ENCODE measurements around the gene HPDL.

HPDL gene

GRCh38 chr1:45328680-45329079 lies 2.0 kb downstream of the HPDL start:
- Histone ChIP-seq H3K79me2 (ENCODE audit: insufficient read depth, low read length) (peaks cover 25% of the 10 kb centered on the region), H4K20me1 (ENCODE audit: low read depth, low read length) (no peaks in the 10 kb centered on the region), H3K27ac (ENCODE audit: low read depth, low read length) (peak overlapping the region; percentile 76; the same call in 1 of the 2 replicates), H3K9ac (ENCODE audit: low read length) (peak overlapping the region; percentile 88), H2AFZ (ENCODE audit: low read depth, low read length, severe bottlenecking) (no peak overlapping the region), H3F3A (ENCODE audit: insufficient read depth) (peaks cover 13% of the 10 kb centered on the region; the same call in 1 of the 2 replicates), H3K9me3 (ENCODE audit: insufficient read depth, low read length) (no peaks in the 10 kb centered on the region), H3K4me2 (ENCODE audit: low read depth, low read length, poor library complexity, severe bottlenecking) (peak overlapping the region; percentile 96), H3K9me2 (replicated peaks; ENCODE audit: insufficient read depth, low read length) (no peaks in the 10 kb centered on the region), H3K27me3 (ENCODE audit: low read length) (no peaks in the 10 kb centered on the region), H3K4me3 (ENCODE audit: insufficient read depth, low read length, poor library complexity, severe bottlenecking) (peak overlapping the region; percentile 61), H3K36me3 (ENCODE audit: low read length) (no peaks in the 10 kb centered on the region)
- TF ChIP-seq CTCF (IDR thresholded peaks at IDR 0.05; ENCODE audit: insufficient read depth, low read length, poor library complexity, severe bottlenecking) = no peak
- TF ChIP-seq EZH2phosphoT487 (conservative IDR thresholded peaks at IDR 0.05; ENCODE audit: low read length) = no peak

DNA sequence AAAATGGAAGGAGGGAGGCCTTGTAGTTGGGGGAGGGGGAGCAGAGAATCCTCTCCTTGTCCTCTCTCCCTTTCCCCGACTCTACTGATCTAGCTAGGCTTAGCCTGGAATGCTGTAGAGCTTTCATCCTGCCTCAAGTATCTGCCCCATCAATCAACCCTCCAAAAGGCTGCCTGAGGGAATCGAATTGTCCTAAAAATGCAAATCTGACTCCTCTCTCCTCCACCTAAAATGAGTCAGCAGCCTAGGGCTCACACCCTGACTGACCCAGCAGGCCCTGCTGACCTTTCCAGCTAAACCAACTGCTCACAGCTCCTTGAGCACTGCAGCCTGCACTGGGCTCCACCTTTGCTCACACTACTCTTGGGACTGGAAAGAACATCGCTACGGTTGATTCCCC lies 2.8 kb downstream of the HPDL start:
- no peaks in the 10 kb centered on the region for H4K20me1 ChIP-seq (ENCODE audit: low read depth, low read length)
- H3K9me2 ChIP-seq (replicated peaks; ENCODE audit: insufficient read depth, low read length) = no peaks in the 10 kb centered on the region
- no peaks in the 10 kb centered on the region for H3K27me3 ChIP-seq (ENCODE audit: low read length)
- no peaks in the 10 kb centered on the region for H3K9me3 ChIP-seq (ENCODE audit: insufficient read depth, low read length)
- no peak overlapping the region for H3K9ac ChIP-seq (ENCODE audit: low read length)
- no peak overlapping the region for H2AFZ ChIP-seq (ENCODE audit: low read depth, low read length, severe bottlenecking)
- no peak overlapping the region for H3K27ac ChIP-seq (ENCODE audit: low read depth, low read length)
- H3K4me2 ChIP-seq (ENCODE audit: low read depth, low read length, poor library complexity, severe bottlenecking) = peak overlapping the region; percentile 96
- H3F3A ChIP-seq (ENCODE audit: insufficient read depth) = peaks cover 13% of the 10 kb centered on the region; the same call in 1 of the 2 replicates
- no peak overlapping the region for H3K4me3 ChIP-seq (ENCODE audit: insufficient read depth, low read length, poor library complexity, severe bottlenecking)
- peaks cover 25% of the 10 kb centered on the region for H3K79me2 ChIP-seq (ENCODE audit: insufficient read depth, low read length)
- TF ChIP-seq CTCF (IDR thresholded peaks at IDR 0.05; ENCODE audit: insufficient read depth, low read length, poor library complexity, severe bottlenecking) (no peak), EZH2phosphoT487 (conservative IDR thresholded peaks at IDR 0.05; ENCODE audit: low read length) (no peak)
- H3K36me3 ChIP-seq (ENCODE audit: low read length) = no peaks in the 10 kb centered on the region

GRCh38 chr1:45331436-45332345 lies 5.0 kb downstream of the HPDL start:
- no peaks in the 10 kb centered on the region for H3K9me2 ChIP-seq (replicated peaks; ENCODE audit: insufficient read depth, low read length)
- no peak overlapping the region for H3K9ac ChIP-seq (ENCODE audit: low read length)
- H3K4me2 ChIP-seq (ENCODE audit: low read depth, low read length, poor library complexity, severe bottlenecking) = no peak overlapping the region
- no peak overlapping the region for H2AFZ ChIP-seq (ENCODE audit: low read depth, low read length, severe bottlenecking)
- no peaks in the 10 kb centered on the region for H3K36me3 ChIP-seq (ENCODE audit: low read length)
- peaks cover 6% of the 10 kb centered on the region; the same call in 1 of the 2 replicates for H3F3A ChIP-seq (ENCODE audit: insufficient read depth)
- H3K4me3 ChIP-seq (ENCODE audit: insufficient read depth, low read length, poor library complexity, severe bottlenecking) = no peak overlapping the region
- H3K27ac ChIP-seq (ENCODE audit: low read depth, low read length) = no peak overlapping the region
- no peaks in the 10 kb centered on the region for H3K27me3 ChIP-seq (ENCODE audit: low read length)
- no peaks in the 10 kb centered on the region for H4K20me1 ChIP-seq (ENCODE audit: low read depth, low read length)
- TF ChIP-seq CTCF (IDR thresholded peaks at IDR 0.05; ENCODE audit: insufficient read depth, low read length, poor library complexity, severe bottlenecking) (no peak), EZH2phosphoT487 (conservative IDR thresholded peaks at IDR 0.05; ENCODE audit: low read length) (no peak)
- peaks cover 22% of the 10 kb centered on the region for H3K79me2 ChIP-seq (ENCODE audit: insufficient read depth, low read length)
- no peaks in the 10 kb centered on the region for H3K9me3 ChIP-seq (ENCODE audit: insufficient read depth, low read length)

All from SU-DHL-6 (cell line).